Panc1 (cell line): Measurements from ENCODE around the gene IGSF9. TPM values are rescaled to one million over a fixed set of nuclear protein-coding genes. Genes with fewer than 3 reads are reported as not detected.

ENCODE experiments used
- ATAC-seq: fragments of 200-7000 bp; cut with Tn5 transposase; 2 replicates; pipeline ENCODE4 v1.9.1; 2020; ENCODE audit warnings: mild to moderate bottlenecking, moderate library complexity
- BruUV-seq: library from RNA; stranded (reverse); fragments of 400-500 nt; replicated peaks from 2 replicates; lab custom pipeline; 2021; lab: Mats Ljungman, UMichigan
- CTCF ChIA-PET: fragments of 300-600 bp; sonication (Branson Sonifier 250); formaldehyde crosslinking; loops from one replicate; lab custom pipeline; 2022; ENCODE audit warnings: antibody characterized with exemption; lab: Charles Lee
- POLR2A ChIA-PET: fragments of 300-600 bp; sonication (Branson Sonifier 250); formaldehyde crosslinking; loops from one replicate; lab custom pipeline; 2022; ENCODE audit warnings: antibody characterized with exemption; lab: Charles Lee
- DNase-seq: peaks from one replicate; pipeline ENCODE4 v3.0.0-alpha.2; 2010; ENCODE audit warnings: low read depth, low spot score
- H3K27ac ChIP-seq: 2 replicates; pipeline ENCODE4 v1.5.1; 2011; ENCODE audit warnings: mild to moderate bottlenecking, low read length, inconsistent platforms
- H3K27me3 ChIP-seq: fragments of 200-500 bp; sonication (Bioruptor generic); 2 replicates; pipeline ENCODE4 v1.6.0; 2014; ENCODE audit warnings: low read length, inconsistent platforms; ENCODE audit not compliant: control insufficient read depth, insufficient read depth
- H3K36me3 ChIP-seq: fragments of 200-500 bp; sonication (Bioruptor generic); 2 replicates; pipeline ENCODE4 v1.5.1; 2014; ENCODE audit warnings: inconsistent platforms, mild to moderate bottlenecking, low read length, moderate library complexity; ENCODE audit not compliant: control insufficient read depth, insufficient read depth
- H3K4me1 ChIP-seq: 2 replicates; pipeline ENCODE4 v1.5.1; 2011; ENCODE audit warnings: inconsistent platforms, mild to moderate bottlenecking, low read length, moderate library complexity; ENCODE audit not compliant: control insufficient read depth, insufficient read depth
- H3K4me3 ChIP-seq, 2 experiments: 2 replicates each; pipeline ENCODE4 v1.5.1; 2011 to 2012; ENCODE audit warnings: low read depth in 2 of 2, low read length in 2 of 2, mild to moderate bottlenecking in 2 of 2, inconsistent platforms in 1 of 2, moderate library complexity in 1 of 2
- H3K9me3 ChIP-seq: fragments of 200-500 bp; sonication (Bioruptor generic); 2 replicates; pipeline ENCODE4 v1.5.1; 2014; ENCODE audit warnings: low read depth, mild to moderate bottlenecking, inconsistent platforms, low read length, moderate library complexity; ENCODE audit not compliant: control insufficient read depth, insufficient read depth
- POLR2AphosphoS5 ChIP-seq: IDR thresholded peaks from 2 replicates; pipeline ENCODE4 v1.6.1; 2012; ENCODE audit warnings: mild to moderate bottlenecking, low read depth, low read length, moderate library complexity
- REST ChIP-seq, 2 experiments: IDR thresholded peaks; 2 replicates each; pipeline ENCODE4 v1.6.1; 2011 to 2012; ENCODE audit warnings: low read depth in 2 of 2, control low read depth in 1 of 2, low read length in 1 of 2, mild to moderate bottlenecking in 1 of 2, moderate library complexity in 1 of 2; ENCODE audit not compliant: insufficient read depth in 1 of 2
- SIN3A ChIP-seq: IDR thresholded peaks from 2 replicates; pipeline ENCODE4 v1.6.1; 2012; ENCODE audit warnings: low read depth, mild to moderate bottlenecking, low read length, moderate library complexity, borderline replicate concordance; ENCODE audit not compliant: insufficient read depth
- TCF7L2 ChIP-seq: IDR thresholded peaks from 2 replicates; pipeline ENCODE4 v1.6.1; 2011; ENCODE audit warnings: mild to moderate bottlenecking, low read depth, low read length, inconsistent platforms
- in situ Hi-C: cut with HindIII; loops from 2 replicates; pipeline ENCODE4 v1.10.0; 2016; ENCODE audit warnings: low sequenced_read_pairs, low pct_unique_long_range_greater_than_20kb
- intact Hi-C: fragments of 100-400 bp; cut with micrococcal nuclease; formaldehyde crosslinking; loops from one replicate; pipeline ENCODE4 v1.10.0; 2022; ENCODE audit not compliant: unreplicated experiment
- total RNA-seq: library from RNA; stranded (reverse); gene quantifications from one replicate; pipeline ENCODE4 v1.2.1, GENCODE V29; 2021; ENCODE audit not compliant: unreplicated experiment
- TF ChIP-seq, protein P1 (sequence below): fragments of 450-650 bp; IDR thresholded peaks from 2 replicates; pipeline ENCODE4 v1.5.1; 2017; ENCODE audit warnings: mild to moderate bottlenecking

The IGSF9 gene
- total RNA-seq, 1 experiment from 2014 or later, result 0.51 TPM

DNA sequence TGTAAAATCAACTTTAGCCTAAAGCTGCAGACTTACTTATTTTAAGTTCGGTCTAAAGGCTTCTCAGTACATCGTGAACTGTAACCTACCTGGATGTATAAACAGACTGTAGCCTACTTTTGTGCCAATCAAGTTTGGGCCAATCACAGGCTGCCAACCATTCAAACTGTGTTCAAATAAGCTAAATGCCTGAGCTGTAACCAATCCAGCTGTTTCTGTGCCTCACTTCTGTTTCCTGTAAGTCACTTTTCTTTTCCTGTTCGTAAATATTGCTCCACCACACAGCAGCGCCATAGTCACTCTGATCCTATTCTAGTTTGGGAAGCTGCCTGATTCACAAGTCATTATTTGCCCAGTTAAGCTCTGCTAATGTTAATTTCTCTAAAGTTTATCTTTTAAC lies 46.1 kb upstream of the IGSF9 start:
- Histone ChIP-seq H3K36me3 (no peaks in the 10 kb centered on the region), H3K4me1 (no peaks in the 10 kb centered on the region), H3K27ac (no peak overlapping the region), H3K9me3 (no peaks in the 10 kb centered on the region), H3K4me3 (no peak overlapping the region), H3K27me3 (peaks cover 4% of the 10 kb centered on the region)
- no TSS peak for BruUV-seq
- intact Hi-C loops, result no loop called here
- ChIA-PET POLR2A (no interaction called here), CTCF (no interaction called here)
- DNase-seq, result no peak
- in situ Hi-C loops, result no loop called here
- ATAC-seq, result no peak
- TF ChIP-seq, protein P1, sequence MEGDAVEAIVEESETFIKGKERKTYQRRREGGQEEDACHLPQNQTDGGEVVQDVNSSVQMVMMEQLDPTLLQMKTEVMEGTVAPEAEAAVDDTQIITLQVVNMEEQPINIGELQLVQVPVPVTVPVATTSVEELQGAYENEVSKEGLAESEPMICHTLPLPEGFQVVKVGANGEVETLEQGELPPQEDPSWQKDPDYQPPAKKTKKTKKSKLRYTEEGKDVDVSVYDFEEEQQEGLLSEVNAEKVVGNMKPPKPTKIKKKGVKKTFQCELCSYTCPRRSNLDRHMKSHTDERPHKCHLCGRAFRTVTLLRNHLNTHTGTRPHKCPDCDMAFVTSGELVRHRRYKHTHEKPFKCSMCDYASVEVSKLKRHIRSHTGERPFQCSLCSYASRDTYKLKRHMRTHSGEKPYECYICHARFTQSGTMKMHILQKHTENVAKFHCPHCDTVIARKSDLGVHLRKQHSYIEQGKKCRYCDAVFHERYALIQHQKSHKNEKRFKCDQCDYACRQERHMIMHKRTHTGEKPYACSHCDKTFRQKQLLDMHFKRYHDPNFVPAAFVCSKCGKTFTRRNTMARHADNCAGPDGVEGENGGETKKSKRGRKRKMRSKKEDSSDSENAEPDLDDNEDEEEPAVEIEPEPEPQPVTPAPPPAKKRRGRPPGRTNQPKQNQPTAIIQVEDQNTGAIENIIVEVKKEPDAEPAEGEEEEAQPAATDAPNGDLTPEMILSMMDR, result no peak
- TF ChIP-seq REST (IDR thresholded peaks at IDR 0.05; ENCODE audit: insufficient read depth in 1 of 2, low read depth in 2 of 2, low read length in 1 of 2) (no peak), POLR2AphosphoS5 (no peak), SIN3A (no peak), TCF7L2 (no peak)

- H3K27me3 ChIP-seq, result peaks cover 4% of the 10 kb centered on the region
- ATAC-seq (no peak), DNase-seq (no peak)
- in situ Hi-C loops (no loop called here), intact Hi-C loops (no loop called here)
- H3K27ac ChIP-seq, result no peak overlapping the region
- H3K4me3 ChIP-seq, result no peak overlapping the region
- ChIA-PET POLR2A (no interaction called here), CTCF (no interaction called here)
- TF ChIP-seq, protein P1, result no peak
- TF ChIP-seq SIN3A (no peak), REST (IDR thresholded peaks at IDR 0.05; ENCODE audit: insufficient read depth in 1 of 2, low read depth in 2 of 2, low read length in 1 of 2) (no peak), TCF7L2 (no peak), POLR2AphosphoS5 (no peak)
- no TSS peak for BruUV-seq
- no peaks in the 10 kb centered on the region for H3K9me3 ChIP-seq
- H3K36me3 ChIP-seq, result no peaks in the 10 kb centered on the region
- H3K4me1 ChIP-seq, result no peaks in the 10 kb centered on the region
Measured at GRCh38 chr1:159990005-159990404, 44.6 kb upstream of the IGSF9 start.
